Measurements from ENCODE around the gene XRCC4. TPM values are rescaled to one million over a fixed set of nuclear protein-coding genes. Genes with fewer than 3 reads are reported as not detected.

XRCC4 gene
- total RNA-seq, 3 donors from 2014 or later = 8.8 to 10.8 (median 10.4) TPM

GRCh38 chr5:83156001-83156400, 78.7 kb downstream of the XRCC4 start:
- intact Hi-C loops (cut with DNase I; ENCODE audit: low total_unique reads) = no loop called here
- Histone ChIP-seq H3K27ac (no peak overlapping the region), H3K36me3 (no peaks in the 10 kb centered on the region), H3K4me1 (no peaks in the 10 kb centered on the region), H3K9me3 (no peaks in the 10 kb centered on the region), H3K27me3 (no peaks in the 10 kb centered on the region), H3K4me3 (no peak overlapping the region)
- TF ChIP-seq POLR2AphosphoS5 (IDR thresholded peaks at IDR 0.05) (no peak), POLR2A (IDR thresholded peaks at IDR 0.05) (no peak), CTCF (IDR thresholded peaks at IDR 0.05) (no peak)
- DNase-seq (ENCODE audit: low spot score in 2 of 2) = no peak

- DNase-seq (ENCODE audit: low spot score in 2 of 2) = no peak
These were observed 79.8 kb downstream of the XRCC4 start for GRCh38 chr5:83157163-83157562.

GRCh38 chr5:83162601-83163000, 85.3 kb downstream of the XRCC4 start:
- no peaks in the 10 kb centered on the region for H3K36me3 ChIP-seq
- H3K27me3 ChIP-seq = no peaks in the 10 kb centered on the region
- no peaks in the 10 kb centered on the region for H3K4me1 ChIP-seq
- intact Hi-C loops (cut with DNase I; ENCODE audit: low total_unique reads) = no loop called here
- H3K27ac ChIP-seq = no peak overlapping the region
- DNase-seq (ENCODE audit: low spot score in 2 of 2) = no peak
- no peaks in the 10 kb centered on the region for H3K9me3 ChIP-seq
- no peak overlapping the region for H3K4me3 ChIP-seq
- no peak for TF ChIP-seq CTCF (IDR thresholded peaks at IDR 0.05)
- no peak for TF ChIP-seq POLR2A (IDR thresholded peaks at IDR 0.05)
- no peak for TF ChIP-seq POLR2AphosphoS5 (IDR thresholded peaks at IDR 0.05)

More at GRCh38 chr5:83157163-83157562, 79.8 kb downstream of the XRCC4 start:
- no peaks in the 10 kb centered on the region for H3K4me1 ChIP-seq
- TF ChIP-seq POLR2AphosphoS5 (IDR thresholded peaks at IDR 0.05) (no peak), CTCF (IDR thresholded peaks at IDR 0.05) (no peak), POLR2A (IDR thresholded peaks at IDR 0.05) (no peak)
- no peaks in the 10 kb centered on the region for H3K9me3 ChIP-seq
- intact Hi-C loops (cut with DNase I; ENCODE audit: low total_unique reads) = no loop called here
- peak overlapping the region in 1 of 2 donors; percentile 3 for H3K27ac ChIP-seq
- no peaks in the 10 kb centered on the region for H3K27me3 ChIP-seq
- no peak overlapping the region for H3K4me3 ChIP-seq
- H3K36me3 ChIP-seq = no peaks in the 10 kb centered on the region

GRCh38 chr5:83167538-83167937, 90.2 kb downstream of the XRCC4 start:
- H3K27ac ChIP-seq = no peak overlapping the region
- H3K27me3 ChIP-seq = no peaks in the 10 kb centered on the region
- intact Hi-C loops (cut with DNase I; ENCODE audit: low total_unique reads) = no loop called here
- H3K4me3 ChIP-seq = no peak overlapping the region
- TF ChIP-seq POLR2AphosphoS5 (IDR thresholded peaks at IDR 0.05) (no peak), CTCF (IDR thresholded peaks at IDR 0.05) (no peak), POLR2A (IDR thresholded peaks at IDR 0.05) (no peak)
- no peaks in the 10 kb centered on the region for H3K4me1 ChIP-seq
- no peaks in the 10 kb centered on the region for H3K36me3 ChIP-seq
- DNase-seq (ENCODE audit: low spot score in 2 of 2) = no peak
- no peaks in the 10 kb centered on the region for H3K9me3 ChIP-seq

- H3K27me3 ChIP-seq = no peaks in the 10 kb centered on the region
- TF ChIP-seq POLR2A (IDR thresholded peaks at IDR 0.05) (no peak), CTCF (IDR thresholded peaks at IDR 0.05) (no peak), POLR2AphosphoS5 (IDR thresholded peaks at IDR 0.05) (no peak)
- intact Hi-C loops (cut with DNase I; ENCODE audit: low total_unique reads) = no loop called here
These were observed 92.4 kb downstream of the XRCC4 start for GRCh38 chr5:83169571-83170337.

More at GRCh38 chr5:83169571-83170337, 92.4 kb downstream of the XRCC4 start:
- Histone ChIP-seq H3K9me3 (no peaks in the 10 kb centered on the region), H3K27ac (no peak overlapping the region), H3K4me1 (no peaks in the 10 kb centered on the region), H3K36me3 (no peaks in the 10 kb centered on the region), H3K4me3 (no peak overlapping the region)
- no peak for DNase-seq (ENCODE audit: low spot score in 2 of 2)

Data from breast epithelium (tissue), 4 donors.